HepG2 (cell line): ENCODE measurements around the gene SLC22A31. TPM values are rescaled to one million over a fixed set of nuclear protein-coding genes. Genes with fewer than 3 reads are reported as not detected.

Experiments used
- ATAC-seq: fragments of 200-7000 bp; cut with Tn5 transposase; 3 replicates; pipeline ENCODE4 v1.9.1; 2020; ENCODE audit warnings: mild to moderate bottlenecking, moderate library complexity
- BruUV-seq: library from RNA; stranded (reverse); fragments of 400-500 nt; replicated peaks from 2 replicates; lab custom pipeline; 2021; lab: Mats Ljungman, UMichigan
- CTCF ChIA-PET: fragments of 300-600 bp; formaldehyde crosslinking; extraction: SDS; loops from one replicate; lab custom pipeline; 2021; ENCODE audit warnings: low total read pairs, inconsistent platforms, low intra/inter-chr PET ratio; lab: Yijun Ruan, JAX
- POLR2A ChIA-PET: fragments of 350-600 bp; sonication (Branson Sonifier 250); formaldehyde crosslinking; loops from one replicate; lab custom pipeline; 2020; ENCODE audit warnings: antibody characterized with exemption, inconsistent platforms; lab: Yijun Ruan, JAX
- DNase-seq: peaks from one replicate; pipeline ENCODE4 v3.0.0-alpha.2; 2015; ENCODE audit warnings: low spot score
- FAIRE-seq: peaks from 3 replicates; lab custom pipeline; 2011; peaks lifted over from hg19 to GRCh38; lab: Jason Lieb, UNC
- H2AFZ ChIP-seq: one replicate; pipeline ENCODE4 v1.6.1; 2011; ENCODE audit warnings: low read length, inconsistent platforms
- H3K27ac ChIP-seq: fragments of 300-600 bp; 3 replicates; pipeline ENCODE4 v1.8.0; 2011; ENCODE audit warnings: mixed run types, mild to moderate bottlenecking, mixed read lengths, low read length, inconsistent platforms; ENCODE audit not compliant: insufficient read depth; ENCODE audit errors: extremely low read length
- H3K27me3 ChIP-seq, 2 experiments: fragments of 200-600 bp in 1 of 2; 2 replicates in 1 of 2; 3 replicates in 1 of 2; pipeline versions ENCODE4 v1.6.0 to v1.8.0; 2011; ENCODE audit warnings: low read length in 2 of 2, mild to moderate bottlenecking in 2 of 2, moderate library complexity in 2 of 2, inconsistent platforms in 1 of 2; ENCODE audit not compliant: insufficient read depth in 2 of 2, control insufficient read depth in 1 of 2
- H3K36me3 ChIP-seq, 2 experiments: fragments of 200-600 bp in 1 of 2; replicated peaks in 1 of 2; 2 replicates in 1 of 2; 3 replicates in 1 of 2; pipeline versions ENCODE4 v1.5.1 to v1.8.0; 2011; ENCODE audit warnings: low read length in 2 of 2, inconsistent platforms in 1 of 2; ENCODE audit not compliant: insufficient read depth in 2 of 2, control insufficient read depth in 1 of 2
- H3K4me1 ChIP-seq: 2 replicates; pipeline ENCODE4 v1.5.1; 2012; ENCODE audit warnings: low read length, inconsistent platforms; ENCODE audit not compliant: insufficient read depth
- H3K4me2 ChIP-seq: 2 replicates; pipeline ENCODE4 v1.6.0; 2011; ENCODE audit warnings: low read depth, low read length, inconsistent platforms
- H3K4me3 ChIP-seq, 3 experiments: fragments of 200-600 bp in 1 of 3; sonication (generic), shearing (Covaris generic) in 1 of 3; replicated peaks in 1 of 3; 2 replicates each; pipeline ENCODE4 v1.5.1; 2011 to 2016; ENCODE audit warnings: low read length in 3 of 3, inconsistent platforms in 2 of 3, low read depth in 2 of 3, mild to moderate bottlenecking in 2 of 3, control low read depth in 1 of 3, mixed read lengths in 1 of 3; ENCODE audit not compliant: insufficient read depth in 1 of 3
- H3K79me2 ChIP-seq: one replicate; pipeline ENCODE4 v1.6.1; 2011; ENCODE audit warnings: low read length, inconsistent platforms; ENCODE audit not compliant: insufficient read depth
- H3K9ac ChIP-seq: 2 replicates; pipeline ENCODE4 v1.6.0; 2011; ENCODE audit warnings: mild to moderate bottlenecking, low read depth, low read length, inconsistent platforms; ENCODE audit not compliant: insufficient read depth
- H3K9me3 ChIP-seq: 2 replicates; pipeline ENCODE4 v1.5.1; 2012; ENCODE audit warnings: mild to moderate bottlenecking, low read length
- H4K20me1 ChIP-seq: 2 replicates; pipeline ENCODE4 v1.6.0; 2011; ENCODE audit warnings: inconsistent platforms, mild to moderate bottlenecking, low read length, moderate library complexity; ENCODE audit not compliant: insufficient read depth
- AHR ChIP-seq: IDR thresholded peaks from 2 replicates; pipeline ENCODE4 v1.6.1; 2018; ENCODE audit warnings: missing genetic modification reagents, missing compliant biosample characterization
- CC2D1A ChIP-seq: sonication (generic); formaldehyde crosslinking; IDR thresholded peaks from 2 replicates; pipeline ENCODE4 v1.8.1; 2023; ENCODE audit warnings: mild to moderate bottlenecking, missing genetic modification reagents
- DR1 ChIP-seq: sonication (generic); formaldehyde crosslinking; IDR thresholded peaks from 2 replicates; pipeline ENCODE4 v1.8.0; 2021; ENCODE audit warnings: mild to moderate bottlenecking, missing genetic modification reagents, inconsistent platforms
- MYC ChIP-seq: sonication (generic); formaldehyde crosslinking; IDR thresholded peaks from 2 replicates; pipeline ENCODE4 v1.9.0; 2021; ENCODE audit warnings: missing genetic modification reagents, borderline replicate concordance
- PHB2 ChIP-seq: fragments of 450-650 bp; IDR thresholded peaks from 2 replicates; pipeline ENCODE4 v1.6.1; 2018; ENCODE audit not compliant: partially characterized antibody
- SALL1 ChIP-seq: sonication (generic); formaldehyde crosslinking; IDR thresholded peaks from 2 replicates; pipeline ENCODE4 v1.8.0; 2022; ENCODE audit warnings: mild to moderate bottlenecking, missing genetic modification reagents
- ZBTB21 ChIP-seq: sonication (generic); formaldehyde crosslinking; IDR thresholded peaks from 2 replicates; pipeline ENCODE4 v1.4.0; 2020; ENCODE audit warnings: missing genetic modification reagents
- ZKSCAN1 ChIP-seq: fragments of 150-350 bp; IDR thresholded peaks from 2 replicates; pipeline ENCODE4 v1.6.1; 2014; ENCODE audit warnings: low read length
- ZMAT3 ChIP-seq: sonication (generic); formaldehyde crosslinking; conservative IDR thresholded peaks from 2 replicates; pipeline ENCODE4 v1.7.0; 2021; ENCODE audit warnings: missing genetic modification reagents
- ZNF20 ChIP-seq: sonication (generic); formaldehyde crosslinking; IDR thresholded peaks from 2 replicates; pipeline ENCODE4 v1.4.0; 2020; ENCODE audit warnings: mild to moderate bottlenecking, moderate library complexity, missing genetic modification reagents
- ZNF224 ChIP-seq: sonication (generic); formaldehyde crosslinking; IDR thresholded peaks from 2 replicates; pipeline ENCODE4 v1.5.0; 2020; ENCODE audit warnings: mild to moderate bottlenecking, missing genetic modification reagents
- ZNF253 ChIP-seq: sonication (generic); formaldehyde crosslinking; IDR thresholded peaks from 2 replicates; pipeline ENCODE4 v1.8.0; 2022; ENCODE audit warnings: mild to moderate bottlenecking, missing genetic modification reagents, borderline replicate concordance
- ZNF792 ChIP-seq: IDR thresholded peaks from 2 replicates; pipeline ENCODE4 v1.6.1; 2016
- WGBS: methylation state at CpG from one replicate; pipeline ENCODE4 v1.1.6; 2017; ENCODE audit warnings: low lambda C conversion rate; 5-methylcytosine and 5-hydroxymethylcytosine counted together
- in situ Hi-C: cut with HindIII; loops from 2 replicates; pipeline ENCODE4 v1.10.0; 2017; ENCODE audit warnings: low pct_unique_long_range_greater_than_20kb; ENCODE audit not compliant: extremely low pct_ligation_motif_present
- intact Hi-C: fragments of 100-400 bp; cut with micrococcal nuclease; formaldehyde crosslinking; loops from one replicate; pipeline ENCODE4 v1.10.0; 2022; ENCODE audit not compliant: unreplicated experiment
- polyA plus RNA-seq, 8 experiments: library from polyadenylated mRNA; depleted of rRNA in 3 of 8; stranded (reverse) in 7 of 8; unstranded in 1 of 8; fragments of >200 nt; fragmentation: Illumina TruSeq in 4 of 8; extraction: Trizol in 4 of 8; gene quantifications; 2 replicates each; pipeline versions ENCODE4 v1.2.1 to v1.2.3, GENCODE V29; 2011 to 2016; ENCODE audit warnings: low read depth in 4 of 8, missing spikeins in 1 of 8, mixed read lengths in 1 of 8; ENCODE audit not compliant: insufficient read depth in 1 of 8
- total RNA-seq, 5 experiments: library from RNA; depleted of rRNA; stranded (reverse); fragments of >200 nt; fragmentation: Illumina TruSeq; extraction: Trizol; gene quantifications; 2 replicates each; pipeline ENCODE4 v1.2.3, GENCODE V29; 2016; ENCODE audit warnings: low read depth in 1 of 5
- TF ChIP-seq, protein P1 (sequence below): sonication (generic); formaldehyde crosslinking; IDR thresholded peaks from 2 replicates; pipeline ENCODE4 v1.8.1; 2022; ENCODE audit warnings: mild to moderate bottlenecking, missing genetic modification reagents
- TF ChIP-seq, protein P2 (sequence below): sonication (generic); formaldehyde crosslinking; IDR thresholded peaks from 2 replicates; pipeline ENCODE4 v1.4.0; 2020; ENCODE audit warnings: missing genetic modification reagents, borderline replicate concordance

The SLC22A31 gene
- total and polyA plus RNA-seq, 2 of the 13 experiments (the other 11 are each of a cell fraction or from before 2014, with no cell fraction given) = 67.3 to 83.3 TPM

DNA sequence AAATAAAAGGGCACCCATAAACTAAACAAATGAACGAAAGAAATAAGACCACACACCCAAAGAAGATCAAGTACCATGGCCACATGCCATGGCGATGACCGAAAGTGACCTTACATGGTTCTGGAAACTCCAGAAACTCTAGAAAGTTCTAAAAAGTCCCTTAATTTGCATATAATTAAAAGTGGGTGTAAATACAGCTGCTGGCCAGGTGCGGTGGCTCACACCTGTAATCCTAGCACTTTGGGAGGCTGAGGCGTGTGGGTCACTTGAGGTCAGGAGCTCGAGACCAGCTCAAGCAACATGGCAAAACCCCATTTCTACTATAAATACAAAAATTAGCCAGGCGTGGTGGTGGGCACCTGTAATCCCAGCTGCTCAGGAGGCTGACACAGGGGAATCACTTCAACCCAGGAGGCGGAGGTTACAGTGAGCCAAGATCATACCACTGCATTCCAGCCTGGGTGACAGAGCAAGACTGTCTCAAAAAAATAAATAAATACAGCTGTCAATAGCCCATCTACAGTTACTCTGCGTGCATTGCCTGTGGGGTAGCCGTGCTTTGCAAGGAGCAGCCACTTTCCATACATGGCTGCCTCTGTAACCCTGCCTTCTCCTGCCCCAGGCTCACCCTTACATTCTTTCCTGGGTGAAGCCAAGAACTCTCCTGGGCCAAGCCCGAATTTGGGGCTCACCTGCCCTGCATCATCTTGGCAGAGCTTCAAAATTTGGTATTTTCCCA is 10.0 kb upstream of the SLC22A31 start:
- H2AFZ ChIP-seq = no peak overlapping the region
- ATAC-seq = no peak

More for the DNA sequence above, 10.0 kb upstream of the SLC22A31 start:
- H3K36me3 ChIP-seq = no peaks in the 10 kb centered on the region
- POLR2A ChIA-PET = no interaction called here
- H3K27ac ChIP-seq = no peak overlapping the region
- intact Hi-C loops = no loop called here
- in situ Hi-C loops = no loop called here
- no peaks in the 10 kb centered on the region for H4K20me1 ChIP-seq
- WGBS = 88% methylated on average over 11 of the region's 11 CpGs
- no peak overlapping the region for H3K4me2 ChIP-seq
- no peaks in the 10 kb centered on the region for H3K9me3 ChIP-seq
- H3K9ac ChIP-seq = no peak overlapping the region
- TF ChIP-seq AHR (no peak), CC2D1A (CRISPR knock-in tag) (no peak), MYC (CRISPR knock-in tag) (no peak), ZMAT3 (no peak), DR1 (CRISPR knock-in tag) (no peak), ZNF792 (no peak), PHB2 (no peak), ZBTB21 (no peak), ZKSCAN1 (no peak), ZNF253 (no peak), ZNF224 (no peak), SALL1 (no peak), ZNF20 (CRISPR knock-in tag) (no peak)
- TF ChIP-seq, protein P1, sequence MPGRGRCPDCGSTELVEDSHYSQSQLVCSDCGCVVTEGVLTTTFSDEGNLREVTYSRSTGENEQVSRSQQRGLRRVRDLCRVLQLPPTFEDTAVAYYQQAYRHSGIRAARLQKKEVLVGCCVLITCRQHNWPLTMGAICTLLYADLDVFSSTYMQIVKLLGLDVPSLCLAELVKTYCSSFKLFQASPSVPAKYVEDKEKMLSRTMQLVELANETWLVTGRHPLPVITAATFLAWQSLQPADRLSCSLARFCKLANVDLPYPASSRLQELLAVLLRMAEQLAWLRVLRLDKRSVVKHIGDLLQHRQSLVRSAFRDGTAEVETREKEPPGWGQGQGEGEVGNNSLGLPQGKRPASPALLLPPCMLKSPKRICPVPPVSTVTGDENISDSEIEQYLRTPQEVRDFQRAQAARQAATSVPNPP = no peak
- TF ChIP-seq, protein P2, sequence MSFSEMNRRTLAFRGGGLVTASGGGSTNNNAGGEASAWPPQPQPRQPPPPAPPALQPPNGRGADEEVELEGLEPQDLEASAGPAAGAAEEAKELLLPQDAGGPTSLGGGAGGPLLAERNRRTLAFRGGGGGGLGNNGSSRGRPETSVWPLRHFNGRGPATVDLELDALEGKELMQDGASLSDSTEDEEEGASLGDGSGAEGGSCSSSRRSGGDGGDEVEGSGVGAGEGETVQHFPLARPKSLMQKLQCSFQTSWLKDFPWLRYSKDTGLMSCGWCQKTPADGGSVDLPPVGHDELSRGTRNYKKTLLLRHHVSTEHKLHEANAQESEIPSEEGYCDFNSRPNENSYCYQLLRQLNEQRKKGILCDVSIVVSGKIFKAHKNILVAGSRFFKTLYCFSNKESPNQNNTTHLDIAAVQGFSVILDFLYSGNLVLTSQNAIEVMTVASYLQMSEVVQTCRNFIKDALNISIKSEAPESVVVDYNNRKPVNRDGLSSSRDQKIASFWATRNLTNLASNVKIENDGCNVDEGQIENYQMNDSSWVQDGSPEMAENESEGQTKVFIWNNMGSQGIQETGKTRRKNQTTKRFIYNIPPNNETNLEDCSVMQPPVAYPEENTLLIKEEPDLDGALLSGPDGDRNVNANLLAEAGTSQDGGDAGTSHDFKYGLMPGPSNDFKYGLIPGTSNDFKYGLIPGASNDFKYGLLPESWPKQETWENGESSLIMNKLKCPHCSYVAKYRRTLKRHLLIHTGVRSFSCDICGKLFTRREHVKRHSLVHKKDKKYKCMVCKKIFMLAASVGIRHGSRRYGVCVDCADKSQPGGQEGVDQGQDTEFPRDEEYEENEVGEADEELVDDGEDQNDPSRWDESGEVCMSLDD (CRISPR knock-in tag) = no peak
- TF ChIP-seq, all 625 proteins: peak for 0
- Histone ChIP-seq H3K79me2 (no peaks in the 10 kb centered on the region), H3K27me3 (no peaks in the 10 kb centered on the region), H3K4me3 (no peak overlapping the region), H3K4me1 (no peaks in the 10 kb centered on the region)
- CTCF ChIA-PET = no interaction called here
- no TSS peak for BruUV-seq
- DNase-seq (no peak), FAIRE-seq (no peak)
